NCI-H345 treated with DMSO at 0.1 percent for 48 hours (cell line): ENCODE measurements around the gene OR8S1.
"Not testable (repeated sequence)": the region's sequence is repeated elsewhere in the genome, so short reads cannot be mapped to it uniquely, and the experiment has no call there.

Experiments
- DNase-seq: peaks from one replicate; lab custom pipeline; 2025; ENCODE audit not compliant: unreplicated experiment; lab: John Stamatoyannopoulos, UW

The OR8S1 gene

GRCh38 chr12:48553666-48554343 lies 28.4 kb downstream of the OR8S1 start:
- not testable (repeated sequence) for DNase-seq

DNA sequence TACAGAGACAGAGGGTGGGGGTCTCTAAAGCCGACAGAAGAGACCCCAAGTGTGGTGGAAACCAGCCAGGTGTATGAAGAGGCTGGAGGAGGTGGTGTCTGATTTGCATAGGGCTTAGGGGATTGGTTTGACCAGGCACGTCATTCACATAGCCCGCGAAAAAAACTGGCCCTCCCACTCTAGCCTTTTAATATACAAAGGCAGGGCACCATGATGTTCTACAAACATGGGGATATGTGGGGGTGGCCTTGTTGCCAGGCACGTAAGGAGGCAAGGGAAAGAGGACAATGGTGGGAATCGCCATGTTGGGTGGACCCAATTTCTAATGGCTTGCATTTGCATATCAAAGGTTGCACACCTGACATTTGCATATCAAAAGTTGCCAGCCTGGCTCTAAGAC lies 31.2 kb downstream of the OR8S1 start:
- no peak for DNase-seq

GRCh38 chr12:48557919-48558318 lies 32.5 kb downstream of the OR8S1 start:
- DNase-seq = no peak

DNA sequence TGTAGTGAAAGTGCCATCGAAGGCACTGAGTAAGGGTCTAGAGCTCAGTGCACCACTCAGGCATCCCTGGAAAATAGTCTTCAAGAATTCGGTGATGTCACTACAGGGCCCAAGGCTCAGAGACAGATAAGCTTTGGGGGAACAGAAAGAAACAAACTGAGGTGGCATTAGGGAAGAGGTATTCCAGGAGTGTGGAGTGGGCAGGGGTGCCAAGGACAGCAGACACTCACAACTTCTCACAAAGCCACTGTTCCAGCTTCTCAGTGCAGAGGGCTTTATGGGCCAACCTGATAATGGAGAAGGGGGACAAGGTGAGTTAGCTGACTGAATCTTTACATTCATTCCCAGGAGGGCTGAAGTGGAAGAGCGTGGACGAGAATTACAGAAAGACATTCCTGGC lies 42.3 kb downstream of the OR8S1 start:
- no peak for DNase-seq

GRCh38 chr12:48569946-48570345 lies 44.5 kb downstream of the OR8S1 start, which contains the start of gene LALBA:
Gene LALBA (minus strand): TSS chr12:48570046. CDS start chr12:48570020, 26 bp downstream.
- no peak for DNase-seq

DNA sequence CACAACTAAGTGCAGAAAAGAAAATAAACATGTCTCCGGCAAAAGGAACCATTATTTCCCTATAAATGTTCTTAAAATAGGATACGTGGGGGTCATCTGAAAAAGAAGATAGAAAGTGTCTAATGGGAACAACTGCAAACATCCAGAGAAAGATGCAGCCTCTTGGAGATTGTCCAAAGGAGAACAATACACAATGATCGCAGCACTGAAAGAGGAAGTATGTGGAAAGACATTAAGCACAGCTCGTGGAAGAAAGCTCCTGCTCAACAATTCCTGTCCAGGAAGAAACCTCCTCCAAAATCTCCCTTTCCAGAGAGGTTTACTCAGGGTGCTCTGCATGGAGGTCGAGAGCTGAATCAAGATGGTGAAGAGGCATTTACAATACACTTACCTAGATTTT lies 46.9 kb downstream of the OR8S1 start:
- no peak for DNase-seq
